GM21390 (cell line): ENCODE results near the gene GUK1.
"Not testable (repeated sequence)": the region's sequence is repeated elsewhere in the genome, so short reads cannot be mapped to it uniquely, and the experiment has no call there.

Source experiments
- ATAC-seq: cut with Tn5 transposase; IDR thresholded peaks from one replicate; pipeline ENCODE4 v1.9.1; 2021; ENCODE audit not compliant: unreplicated experiment

Gene GUK1

GRCh38 chr1:228161866-228162265 is 21.8 kb downstream of the GUK1 start:
- no peak for ATAC-seq

- no peak for ATAC-seq
These were observed 22.4 kb downstream of the GUK1 start for GRCh38 chr1:228162286-228163006.

- ATAC-seq, result no peak
These were observed 23.1 kb downstream of the GUK1 start for GRCh38 chr1:228163007-228163753.

GRCh38 chr1:228163776-228164519 is 23.9 kb downstream of the GUK1 start:
- ATAC-seq, result no peak

- ATAC-seq, result peak; percentile 0
These were observed 24.7 kb downstream of the GUK1 start for GRCh38 chr1:228164561-228165371.

GRCh38 chr1:228165372-228166169 is 25.5 kb downstream of the GUK1 start, which contains the start of gene IBA57:
Gene IBA57, plus strand, starts transcription at chr1:228165804. Its CDS starts 13 bp downstream, at chr1:228165817.
- peak; percentile 81 for ATAC-seq

- peak; percentile 22 for ATAC-seq
These were observed 26.3 kb downstream of the GUK1 start for GRCh38 chr1:228166170-228166936.

DNA sequence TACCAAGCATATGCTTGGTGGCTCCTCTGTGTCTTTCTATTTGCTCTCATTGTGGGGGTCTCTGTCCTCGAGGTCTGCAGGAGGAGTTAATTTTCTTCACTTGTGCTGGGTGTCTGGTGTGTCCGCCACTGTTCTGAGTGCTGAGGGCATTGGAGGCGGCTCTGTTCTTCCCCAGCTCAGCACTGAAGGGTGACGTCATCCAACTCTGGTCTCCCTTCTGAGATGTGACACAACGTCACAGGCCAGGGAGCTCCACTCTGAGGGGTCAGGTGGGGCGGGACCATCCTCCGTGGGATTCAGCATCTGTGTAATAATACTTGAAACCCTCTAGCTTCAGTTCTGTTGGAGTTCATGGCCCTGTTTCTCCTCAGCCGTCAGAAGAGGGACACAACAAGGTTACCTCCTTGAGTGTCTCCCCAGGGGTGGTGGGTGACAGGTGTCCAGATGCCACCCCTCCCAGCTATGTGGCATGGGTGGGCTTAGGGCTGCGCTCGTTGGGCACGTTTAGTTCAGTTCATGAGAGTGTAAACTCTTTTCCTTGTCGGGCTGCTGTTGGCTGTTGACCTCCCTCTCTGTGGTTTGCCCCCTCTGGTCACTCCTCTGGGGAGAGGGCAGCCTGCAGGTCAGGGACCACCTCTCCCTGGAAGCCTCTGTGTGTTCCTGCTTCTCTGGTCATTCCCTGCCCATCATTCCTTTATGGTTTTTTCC is 28.6 kb downstream of the GUK1 start:
- no peak for ATAC-seq

DNA sequence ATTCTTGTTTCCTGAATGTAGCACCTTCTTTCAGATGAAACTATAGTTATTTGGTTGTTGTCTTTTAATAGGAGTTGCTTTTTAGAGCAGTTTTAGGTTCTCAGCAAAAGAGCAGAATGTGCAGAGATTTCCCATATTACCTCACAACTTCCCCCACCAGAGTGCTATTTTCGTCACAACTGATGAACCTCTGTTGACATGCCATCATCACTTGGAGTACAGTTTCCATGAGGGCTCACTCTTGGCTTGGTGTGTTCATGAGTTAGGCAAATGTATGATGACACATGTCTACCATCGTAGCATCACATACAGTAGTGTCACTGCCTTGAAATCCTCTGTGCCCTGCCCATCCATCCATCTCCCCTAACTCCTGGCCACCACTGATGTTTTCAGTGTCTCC is 29.3 kb downstream of the GUK1 start:
- no peak for ATAC-seq

- ATAC-seq, result no peak
These were observed 30.6 kb downstream of the GUK1 start for GRCh38 chr1:228170666-228171065.

DNA sequence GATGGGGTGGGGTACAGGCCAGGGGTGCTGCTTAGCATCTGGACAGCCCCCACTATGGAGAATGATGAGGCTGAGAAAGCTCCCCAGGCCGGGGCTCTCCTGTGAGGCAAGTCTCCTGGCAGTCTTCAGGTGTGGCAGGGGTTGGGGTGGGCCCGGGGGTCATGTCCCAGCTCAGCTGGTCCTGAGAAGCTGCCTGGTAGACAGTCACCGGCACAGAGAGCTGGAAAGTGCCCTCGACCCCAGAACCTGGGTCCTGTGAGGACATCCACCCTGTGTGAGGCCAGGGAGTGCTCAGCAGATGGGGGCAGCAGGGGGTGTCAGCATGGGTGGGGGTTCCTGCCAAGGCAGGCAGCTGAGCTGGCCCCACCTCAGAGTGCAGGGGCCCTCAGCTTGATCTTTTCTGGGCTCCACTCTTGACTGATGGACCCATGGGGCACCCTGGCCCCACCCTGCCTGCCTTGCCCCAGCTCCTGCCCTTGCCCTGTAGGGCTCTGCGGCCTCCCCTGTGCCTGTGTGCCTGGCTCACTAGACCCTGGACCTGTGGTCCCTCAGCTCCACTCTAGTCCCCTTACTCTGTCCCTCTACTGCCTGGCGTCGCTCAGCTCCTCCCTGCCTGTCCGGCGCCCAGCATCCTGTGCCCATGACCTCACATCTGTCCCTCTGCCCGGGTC is 31.3 kb downstream of the GUK1 start:
- no peak for ATAC-seq

GRCh38 chr1:228172591-228173527 is 32.8 kb downstream of the GUK1 start:
- no peak for ATAC-seq

DNA sequence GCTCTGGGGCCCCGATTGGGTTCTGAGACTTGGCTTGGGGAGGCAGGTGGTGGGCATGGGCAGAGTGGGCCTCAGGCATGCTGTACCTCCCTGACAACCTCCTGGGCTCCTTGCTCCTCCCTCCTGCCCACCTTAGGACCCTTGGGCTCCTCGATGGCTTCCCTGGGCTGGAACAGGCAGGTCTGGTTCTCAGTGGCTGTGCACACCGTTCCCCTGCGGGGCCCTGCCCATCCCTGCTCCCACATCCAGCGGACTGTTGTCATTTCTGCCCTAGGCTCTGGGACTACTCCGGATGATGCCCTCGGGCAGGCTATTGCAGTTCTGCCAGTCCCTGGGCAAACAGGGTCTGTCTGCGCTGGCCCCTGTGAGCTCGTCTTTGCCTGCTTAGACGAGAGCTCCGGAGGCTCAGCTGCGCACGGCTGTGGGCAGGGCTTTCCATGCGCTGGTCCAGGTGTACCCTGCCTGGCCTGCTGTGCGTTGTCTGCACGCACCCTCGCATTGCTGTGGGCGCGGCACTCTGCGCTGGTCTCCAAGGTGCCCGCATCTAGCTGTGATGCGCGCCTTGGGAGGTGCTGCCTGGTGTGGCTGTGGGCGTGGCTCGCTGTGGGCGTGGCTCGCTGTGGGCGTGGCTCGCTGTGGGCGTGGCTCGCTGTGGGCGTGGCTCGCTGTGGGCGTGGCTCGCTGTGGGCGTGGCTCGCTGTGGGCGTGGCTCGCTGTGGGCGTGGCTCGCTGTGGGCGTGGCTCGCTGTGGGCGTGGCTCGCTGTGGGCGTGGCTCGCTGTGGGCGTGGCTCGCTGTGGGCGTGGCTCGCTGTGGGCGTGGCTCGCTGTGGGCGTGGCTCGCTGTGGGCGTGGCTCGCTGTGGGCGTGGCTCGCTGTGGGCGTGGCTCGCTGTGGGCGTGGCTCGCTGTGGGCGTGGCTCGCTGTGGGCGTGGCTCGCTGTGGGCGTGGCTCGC is 33.7 kb downstream of the GUK1 start:
- ATAC-seq, result not testable (repeated sequence)

GRCh38 chr1:228174482-228175315 is 34.6 kb downstream of the GUK1 start:
- no peak for ATAC-seq
